ENCODE results near the gene MED29. TPM values are rescaled to one million over a fixed set of nuclear protein-coding genes. Genes with fewer than 3 reads are reported as not detected.
A peak's percentile ranks its signal among the peaks of the same experiment; 100 is the strongest.

The MED29 gene
- total RNA-seq, 2 experiments from 2014 or later, result 45.0 to 46.1 TPM

DNA sequence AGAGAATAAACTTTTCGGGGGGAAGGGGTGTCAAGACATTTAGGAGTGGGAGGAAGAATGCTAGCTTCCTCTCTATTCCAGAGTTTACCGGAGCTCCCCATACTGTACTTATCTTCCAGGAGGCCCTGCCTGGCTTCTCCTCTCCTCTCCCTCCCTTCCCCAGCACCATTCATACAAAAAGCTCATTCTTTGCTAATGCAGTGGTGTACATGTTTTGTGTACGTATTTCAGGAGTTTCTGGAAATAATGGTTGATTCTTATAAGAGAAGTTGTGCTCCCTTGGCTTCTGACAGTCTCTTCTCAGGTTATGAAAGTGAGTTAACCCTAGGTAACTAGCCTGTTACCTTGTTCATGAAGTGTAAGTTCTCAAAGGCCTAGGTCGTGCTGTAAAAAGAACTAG is 41.9 kb upstream of the MED29 start:
- ChIA-PET POLR2A (no interaction called here), CTCF (no interaction called here)
- no peaks in the 10 kb centered on the region for H3K27me3 ChIP-seq (ENCODE audit: control insufficient read depth in 1 of 2, insufficient read depth in 2 of 2, low read length in 2 of 2)
- H3K27ac Mint-ChIP-seq, result no peak overlapping the region
- H3K4me3 ChIP-seq (ENCODE audit: low read length), result no peak overlapping the region
- DNase-seq, result no peak
- no peak for ATAC-seq (ENCODE audit: poor library complexity)
- H3K4me3 Mint-ChIP-seq, result no peak overlapping the region
- H3K4me1 Mint-ChIP-seq (ENCODE audit: low read depth), result peaks cover 63% of the 10 kb centered on the region
- peaks cover 16% of the 10 kb centered on the region for H3K4me1 ChIP-seq (ENCODE audit: insufficient read depth, low read length)
- intact Hi-C loops (cut with DNase I, micrococcal nuclease), result loop anchor here (10.0 kb wide), 2 partner anchors 185 to 935 kb away; partner anchors contain the start of genes AKT2 (in 1 of the 2) and EID2B (in 1 of the 2)
- H3K36me3 ChIP-seq (ENCODE audit: insufficient read depth, low read length), result peaks cover 42% of the 10 kb centered on the region
- peaks cover 81% of the 10 kb centered on the region for H3K36me3 Mint-ChIP-seq (ENCODE audit: low read depth)
- no peak overlapping the region for H3K27ac ChIP-seq (ENCODE audit: low read depth in 1 of 2, low read length in 2 of 2)
- H3K9me3 Mint-ChIP-seq, result no peaks in the 10 kb centered on the region
- no peaks in the 10 kb centered on the region for H3K9me3 ChIP-seq (ENCODE audit: control insufficient read depth in 1 of 2, insufficient read depth in 1 of 2, low read length in 2 of 2)
- TF ChIP-seq CTCF (IDR thresholded peaks at IDR 0.05), result no peak
- no peaks in the 10 kb centered on the region for H3K27me3 Mint-ChIP-seq

DNA sequence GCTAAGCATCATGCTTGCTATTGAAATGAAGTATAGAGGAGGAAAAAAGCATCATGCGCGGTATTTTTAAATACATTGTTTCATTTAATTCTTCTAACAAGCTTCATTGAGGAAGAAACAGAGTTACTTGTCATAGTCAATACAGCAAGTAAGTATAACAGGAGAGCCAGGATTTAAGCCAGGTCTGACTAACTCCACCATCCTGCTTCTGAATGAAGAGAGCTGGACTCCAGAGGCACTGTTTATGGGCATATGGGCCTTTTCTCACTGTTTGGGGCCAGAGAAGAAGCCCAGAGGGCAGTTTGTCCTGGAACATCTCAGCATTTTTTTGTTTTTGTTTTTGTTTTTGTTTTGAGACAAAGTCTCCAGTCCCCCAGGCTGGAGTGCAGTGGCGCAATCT is 41.0 kb upstream of the MED29 start:
- POLR2A ChIA-PET, result no interaction called here
- H3K27ac Mint-ChIP-seq, result no peak overlapping the region
- CTCF ChIA-PET, result no interaction called here
- peaks cover 84% of the 10 kb centered on the region for H3K36me3 Mint-ChIP-seq (ENCODE audit: low read depth)
- TF ChIP-seq CTCF (IDR thresholded peaks at IDR 0.05), result no peak
- Histone ChIP-seq H3K4me3 (ENCODE audit: low read length) (no peak overlapping the region), H3K36me3 (ENCODE audit: insufficient read depth, low read length) (peaks cover 49% of the 10 kb centered on the region), H3K4me1 (ENCODE audit: insufficient read depth, low read length) (peaks cover 9% of the 10 kb centered on the region), H3K27ac (ENCODE audit: low read depth in 1 of 2, low read length in 2 of 2) (no peak overlapping the region), H3K9me3 (ENCODE audit: control insufficient read depth in 1 of 2, insufficient read depth in 1 of 2, low read length in 2 of 2) (no peaks in the 10 kb centered on the region), H3K27me3 (ENCODE audit: control insufficient read depth in 1 of 2, insufficient read depth in 2 of 2, low read length in 2 of 2) (no peaks in the 10 kb centered on the region)
- DNase-seq (no peak), ATAC-seq (ENCODE audit: poor library complexity) (no peak)
- no peaks in the 10 kb centered on the region for H3K27me3 Mint-ChIP-seq
- intact Hi-C loops (cut with DNase I, micrococcal nuclease), result no loop called here
- H3K4me1 Mint-ChIP-seq (ENCODE audit: low read depth), result peaks cover 54% of the 10 kb centered on the region
- no peak overlapping the region for H3K4me3 Mint-ChIP-seq
- no peaks in the 10 kb centered on the region for H3K9me3 Mint-ChIP-seq

- ChIA-PET POLR2A (no interaction called here), CTCF (no interaction called here)
- Histone ChIP-seq H3K36me3 (ENCODE audit: insufficient read depth, low read length) (peaks cover 49% of the 10 kb centered on the region), H3K4me1 (ENCODE audit: insufficient read depth, low read length) (no peaks in the 10 kb centered on the region), H3K27me3 (ENCODE audit: control insufficient read depth in 1 of 2, insufficient read depth in 2 of 2, low read length in 2 of 2) (no peaks in the 10 kb centered on the region), H3K9me3 (ENCODE audit: control insufficient read depth in 1 of 2, insufficient read depth in 1 of 2, low read length in 2 of 2) (no peaks in the 10 kb centered on the region), H3K27ac (ENCODE audit: low read depth in 1 of 2, low read length in 2 of 2) (no peak overlapping the region), H3K4me3 (ENCODE audit: low read length) (no peak overlapping the region)
- no peak for TF ChIP-seq CTCF (IDR thresholded peaks at IDR 0.05)
- Mint-ChIP-seq H3K27me3 (no peaks in the 10 kb centered on the region), H3K9me3 (no peaks in the 10 kb centered on the region), H3K4me1 (ENCODE audit: low read depth) (peaks cover 40% of the 10 kb centered on the region), H3K27ac (no peak overlapping the region), H3K36me3 (ENCODE audit: low read depth) (peaks cover 86% of the 10 kb centered on the region), H3K4me3 (no peak overlapping the region)
- intact Hi-C loops (cut with DNase I, micrococcal nuclease), result no loop called here
- peak in 3 of 14 experiments; percentile 41 to 62 (median 49) for DNase-seq
- peak; percentile 71 for ATAC-seq (ENCODE audit: poor library complexity)
Observed at GRCh38 chr19:39351537-39352064, 39.6 kb upstream of the MED29 start.

Measured in CD4-positive, alpha-beta T cell (primary cell).